Ishikawa (cell line): ENCODE data around the gene YWHAH.
A peak's percentile ranks its signal among the peaks of the same experiment; 100 is the strongest.

Experiments used
- CEBPB ChIP-seq: IDR thresholded peaks from 2 replicates; pipeline ENCODE4 v1.6.1; 2012
- CREB1 ChIP-seq: IDR thresholded peaks from 2 replicates; pipeline ENCODE4 v1.6.1; 2012; ENCODE audit warnings: low read depth
- EGR1 ChIP-seq: IDR thresholded peaks from 2 replicates; pipeline ENCODE4 v1.6.1; 2012
- EP300 ChIP-seq: IDR thresholded peaks from 2 replicates; pipeline ENCODE4 v1.6.1; 2012; ENCODE audit warnings: borderline replicate concordance
- FOXM1 ChIP-seq: IDR thresholded peaks from 2 replicates; pipeline ENCODE4 v1.6.1; 2012; ENCODE audit warnings: low read depth, borderline replicate concordance
- NFIC ChIP-seq: IDR thresholded peaks from 2 replicates; pipeline ENCODE4 v1.6.1; 2012
- RAD21 ChIP-seq: IDR thresholded peaks from 2 replicates; pipeline ENCODE4 v1.6.1; 2012; ENCODE audit warnings: low read depth
- TAF1 ChIP-seq: IDR thresholded peaks from 2 replicates; pipeline ENCODE4 v1.6.1; 2012; ENCODE audit warnings: low read depth, mild to moderate bottlenecking
- TCF12 ChIP-seq: IDR thresholded peaks from 2 replicates; pipeline ENCODE4 v1.6.1; 2012; ENCODE audit warnings: low read depth
- TEAD4 ChIP-seq: IDR thresholded peaks from 2 replicates; pipeline ENCODE4 v1.6.1; 2012
- YY1 ChIP-seq: IDR thresholded peaks from 2 replicates; pipeline ENCODE4 v1.6.1; 2012; ENCODE audit warnings: low read depth
- ZBTB7A ChIP-seq: IDR thresholded peaks from 2 replicates; pipeline ENCODE4 v1.6.1; 2012; ENCODE audit warnings: low read depth
- TF ChIP-seq, protein P1 (sequence below): IDR thresholded peaks from 2 replicates; pipeline ENCODE4 v1.6.1; 2012
- TF ChIP-seq, protein P2 (sequence below): IDR thresholded peaks from 2 replicates; pipeline ENCODE4 v1.6.1; 2012; ENCODE audit warnings: low read depth, mild to moderate bottlenecking
- TF ChIP-seq, protein P3 (sequence below): IDR thresholded peaks from 2 replicates; pipeline ENCODE4 v1.6.1; 2012

Gene YWHAH

DNA sequence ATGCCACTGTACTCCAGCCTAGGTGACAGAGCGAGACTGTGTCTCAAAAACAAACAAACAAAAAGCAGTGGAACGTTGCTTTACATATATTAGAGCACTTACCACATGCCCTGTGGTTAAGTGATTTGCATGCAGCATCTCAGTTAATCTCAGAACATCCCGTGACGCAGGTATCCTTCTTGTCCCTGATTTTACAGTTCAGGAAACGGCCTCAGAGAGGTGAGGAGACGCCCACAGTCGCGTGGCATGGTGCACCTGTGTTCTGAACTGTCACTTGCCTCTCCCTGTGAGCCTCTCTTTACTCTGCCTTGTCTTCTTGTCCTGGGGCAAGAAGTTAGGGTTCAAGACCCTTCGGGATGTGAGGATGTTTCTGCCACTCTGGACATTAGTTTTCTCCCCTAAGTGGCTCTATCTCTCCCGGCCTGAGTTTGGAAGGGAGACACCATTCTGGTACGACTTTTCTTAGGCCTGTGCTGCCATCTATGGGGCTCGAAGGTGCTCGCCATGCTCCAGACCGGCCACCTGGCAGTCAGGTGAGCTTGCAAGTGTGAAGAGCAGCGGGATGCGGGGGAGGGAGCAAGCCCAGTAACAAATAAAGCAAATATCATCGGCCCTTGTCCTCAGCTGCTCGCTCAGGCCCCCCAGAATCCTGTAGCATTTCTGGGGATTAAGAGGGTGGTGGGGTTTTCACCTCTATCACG lies 25.6 kb downstream of the YWHAH start:
- TF ChIP-seq EGR1: peak; percentile 69
- peak; percentile 93 for TF ChIP-seq RAD21
- no peak for TF ChIP-seq NFIC
- no peak for TF ChIP-seq TCF12
- TF ChIP-seq, protein P1, sequence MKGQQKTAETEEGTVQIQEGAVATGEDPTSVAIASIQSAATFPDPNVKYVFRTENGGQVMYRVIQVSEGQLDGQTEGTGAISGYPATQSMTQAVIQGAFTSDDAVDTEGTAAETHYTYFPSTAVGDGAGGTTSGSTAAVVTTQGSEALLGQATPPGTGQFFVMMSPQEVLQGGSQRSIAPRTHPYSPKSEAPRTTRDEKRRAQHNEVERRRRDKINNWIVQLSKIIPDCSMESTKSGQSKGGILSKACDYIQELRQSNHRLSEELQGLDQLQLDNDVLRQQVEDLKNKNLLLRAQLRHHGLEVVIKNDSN: peak; percentile 74
- TF ChIP-seq TEAD4: no peak
- TF ChIP-seq, protein P2, sequence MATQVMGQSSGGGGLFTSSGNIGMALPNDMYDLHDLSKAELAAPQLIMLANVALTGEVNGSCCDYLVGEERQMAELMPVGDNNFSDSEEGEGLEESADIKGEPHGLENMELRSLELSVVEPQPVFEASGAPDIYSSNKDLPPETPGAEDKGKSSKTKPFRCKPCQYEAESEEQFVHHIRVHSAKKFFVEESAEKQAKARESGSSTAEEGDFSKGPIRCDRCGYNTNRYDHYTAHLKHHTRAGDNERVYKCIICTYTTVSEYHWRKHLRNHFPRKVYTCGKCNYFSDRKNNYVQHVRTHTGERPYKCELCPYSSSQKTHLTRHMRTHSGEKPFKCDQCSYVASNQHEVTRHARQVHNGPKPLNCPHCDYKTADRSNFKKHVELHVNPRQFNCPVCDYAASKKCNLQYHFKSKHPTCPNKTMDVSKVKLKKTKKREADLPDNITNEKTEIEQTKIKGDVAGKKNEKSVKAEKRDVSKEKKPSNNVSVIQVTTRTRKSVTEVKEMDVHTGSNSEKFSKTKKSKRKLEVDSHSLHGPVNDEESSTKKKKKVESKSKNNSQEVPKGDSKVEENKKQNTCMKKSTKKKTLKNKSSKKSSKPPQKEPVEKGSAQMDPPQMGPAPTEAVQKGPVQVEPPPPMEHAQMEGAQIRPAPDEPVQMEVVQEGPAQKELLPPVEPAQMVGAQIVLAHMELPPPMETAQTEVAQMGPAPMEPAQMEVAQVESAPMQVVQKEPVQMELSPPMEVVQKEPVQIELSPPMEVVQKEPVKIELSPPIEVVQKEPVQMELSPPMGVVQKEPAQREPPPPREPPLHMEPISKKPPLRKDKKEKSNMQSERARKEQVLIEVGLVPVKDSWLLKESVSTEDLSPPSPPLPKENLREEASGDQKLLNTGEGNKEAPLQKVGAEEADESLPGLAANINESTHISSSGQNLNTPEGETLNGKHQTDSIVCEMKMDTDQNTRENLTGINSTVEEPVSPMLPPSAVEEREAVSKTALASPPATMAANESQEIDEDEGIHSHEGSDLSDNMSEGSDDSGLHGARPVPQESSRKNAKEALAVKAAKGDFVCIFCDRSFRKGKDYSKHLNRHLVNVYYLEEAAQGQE: no peak
- TF ChIP-seq TAF1: no peak
- TF ChIP-seq EP300: no peak
- TF ChIP-seq, protein P3, sequence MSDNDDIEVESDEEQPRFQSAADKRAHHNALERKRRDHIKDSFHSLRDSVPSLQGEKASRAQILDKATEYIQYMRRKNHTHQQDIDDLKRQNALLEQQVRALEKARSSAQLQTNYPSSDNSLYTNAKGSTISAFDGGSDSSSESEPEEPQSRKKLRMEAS: peak; percentile 97

DNA sequence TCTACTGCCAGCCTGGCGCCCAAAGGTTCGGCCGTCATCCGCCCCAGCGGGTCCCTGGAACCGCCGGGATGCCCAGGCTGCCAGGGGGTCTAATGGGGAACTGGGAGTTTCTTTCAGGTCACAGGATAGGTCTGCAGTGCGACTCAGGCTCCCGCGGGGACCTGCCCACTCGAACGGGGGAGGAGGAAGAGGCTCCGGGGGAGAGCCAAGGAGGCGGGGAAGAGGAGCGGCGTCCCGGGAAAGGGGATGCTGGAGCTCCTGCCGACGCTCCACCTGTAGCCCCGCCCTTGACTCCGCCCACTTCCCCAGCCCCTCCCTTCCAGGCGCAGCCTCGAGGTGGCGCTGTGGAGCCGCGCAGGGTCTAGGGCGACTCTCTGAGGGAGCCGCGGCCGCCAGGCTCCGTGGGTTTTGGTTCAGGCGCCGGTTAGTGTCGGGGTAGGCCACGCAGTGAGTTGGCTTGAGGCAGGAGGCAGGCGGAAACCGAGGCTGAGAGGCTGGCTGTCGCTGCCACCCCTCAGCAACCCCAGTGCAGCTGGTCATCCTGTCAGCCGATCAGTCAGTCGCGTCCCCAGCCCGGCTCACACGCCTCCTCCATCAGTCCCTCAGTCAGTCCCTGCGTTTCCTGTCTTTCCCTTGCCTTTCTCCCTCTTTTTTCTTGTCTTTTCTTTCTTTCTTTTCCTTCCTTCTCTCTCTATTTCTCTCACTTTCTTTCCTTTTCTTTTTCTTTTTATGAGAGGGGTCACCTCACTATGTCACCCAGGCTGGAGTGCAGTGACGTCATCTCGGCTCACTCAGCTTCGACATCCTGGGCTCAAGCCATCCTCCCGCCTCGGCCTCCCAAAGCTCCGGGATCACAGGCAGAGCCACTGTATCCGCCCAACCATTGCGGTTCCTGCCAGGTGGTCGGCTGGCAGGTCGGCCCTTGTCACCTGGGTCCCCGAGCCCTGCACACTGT lies 26.4 kb downstream of the YWHAH start:
- TF ChIP-seq TEAD4 (no peak), RAD21 (peak; percentile 81), ZBTB7A (peak; percentile 48; the same call in 1 of the 2 replicates)

DNA sequence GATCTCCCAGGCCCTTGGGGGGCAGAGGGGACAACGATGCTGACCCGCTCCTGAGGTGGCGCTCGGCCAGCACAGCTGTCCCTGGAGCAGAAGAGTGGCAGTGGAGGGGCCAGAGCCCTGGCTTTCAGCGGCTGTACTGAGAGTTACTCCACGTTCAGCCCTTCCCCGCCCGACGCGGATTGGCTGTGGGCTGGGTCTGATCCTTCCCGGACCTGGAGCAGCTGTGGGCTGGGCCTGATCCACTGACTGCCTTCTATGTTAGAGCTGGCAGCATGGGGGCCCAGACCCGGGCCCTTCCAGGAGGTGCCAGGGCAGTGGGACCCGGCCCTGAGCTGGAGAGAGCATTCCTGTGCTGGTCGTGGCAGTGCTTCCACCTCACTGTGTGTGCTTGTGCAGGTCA lies 27.8 kb downstream of the YWHAH start:
- TF ChIP-seq, protein P3: no peak
- TF ChIP-seq FOXM1 (no peak), YY1 (no peak), TCF12 (no peak), CEBPB (no peak), TEAD4 (no peak), NFIC (no peak), EP300 (no peak), CREB1 (no peak), RAD21 (no peak), EGR1 (no peak), TAF1 (no peak), ZBTB7A (no peak)
- TF ChIP-seq, protein P1: no peak

DNA sequence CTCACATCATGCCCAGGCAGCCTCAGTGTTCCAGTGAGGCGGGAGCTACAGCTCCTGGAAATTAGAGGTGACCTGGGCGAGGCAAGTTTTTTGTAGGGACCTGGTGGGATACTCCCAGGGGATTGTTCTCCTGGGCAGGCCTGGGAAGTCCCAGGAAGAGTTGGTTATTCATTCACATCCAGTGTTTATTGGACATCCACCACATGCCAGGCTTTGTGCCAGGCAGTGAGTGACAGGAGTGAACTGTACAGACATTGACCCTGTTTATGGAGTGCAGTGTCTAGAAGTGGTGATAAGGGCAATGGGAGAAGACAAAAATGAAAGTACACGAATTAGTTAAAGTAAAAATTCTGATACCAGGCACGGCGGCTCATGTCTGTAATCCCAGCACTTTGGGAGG lies 29.4 kb downstream of the YWHAH start:
- TF ChIP-seq RAD21 (no peak), CEBPB (no peak), EGR1 (no peak), FOXM1 (no peak), ZBTB7A (no peak)
- TF ChIP-seq, protein P3: no peak
- TF ChIP-seq, protein P2: no peak

DNA sequence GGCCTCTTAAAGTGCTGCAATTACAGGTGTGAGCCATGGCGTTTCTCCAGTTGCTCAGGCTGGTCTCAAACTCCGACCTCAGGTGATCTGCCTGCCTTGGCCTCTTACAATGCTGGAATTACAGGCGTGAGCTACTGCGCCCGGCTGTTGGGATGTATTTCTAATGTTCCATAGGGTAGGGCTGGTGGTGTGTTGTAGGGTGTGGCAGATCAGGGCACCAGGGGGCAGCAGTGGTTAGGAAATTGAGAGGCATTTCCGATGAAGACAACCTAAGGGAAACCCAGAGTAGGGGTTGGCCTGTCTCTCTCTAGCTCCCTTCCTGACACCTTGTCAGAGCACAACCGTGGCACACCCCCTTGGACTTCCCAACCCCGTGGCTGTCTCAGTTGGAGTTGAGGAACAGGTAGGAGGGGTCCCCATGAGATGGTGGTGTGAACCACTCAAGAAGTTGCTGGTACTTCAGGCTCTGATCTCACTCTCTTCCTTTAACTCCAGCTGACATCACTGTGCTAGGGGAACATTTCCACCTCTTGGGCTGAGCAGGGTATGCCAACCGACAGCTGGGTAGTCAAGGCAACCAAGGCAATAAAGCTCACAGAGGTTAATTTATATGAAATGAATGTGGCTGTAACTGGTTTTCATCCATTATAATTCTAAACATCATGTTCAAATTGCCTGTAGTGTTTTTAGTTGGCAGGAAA lies 33.0 kb downstream of the YWHAH start:
- TF ChIP-seq, protein P1: no peak
- TF ChIP-seq RAD21 (peak; percentile 99), EP300 (no peak)
